Fibroblast of skin of scalp (primary cell): Measurements from ENCODE around the gene BID.
"Not testable (repeated sequence)": the region's sequence is repeated elsewhere in the genome, so short reads cannot be mapped to it uniquely, and the experiment has no call there.

Source experiments
- DNase-seq: peaks from one replicate; pipeline ENCODE4 v3.0.0-alpha.2; 2013

Gene BID

DNA sequence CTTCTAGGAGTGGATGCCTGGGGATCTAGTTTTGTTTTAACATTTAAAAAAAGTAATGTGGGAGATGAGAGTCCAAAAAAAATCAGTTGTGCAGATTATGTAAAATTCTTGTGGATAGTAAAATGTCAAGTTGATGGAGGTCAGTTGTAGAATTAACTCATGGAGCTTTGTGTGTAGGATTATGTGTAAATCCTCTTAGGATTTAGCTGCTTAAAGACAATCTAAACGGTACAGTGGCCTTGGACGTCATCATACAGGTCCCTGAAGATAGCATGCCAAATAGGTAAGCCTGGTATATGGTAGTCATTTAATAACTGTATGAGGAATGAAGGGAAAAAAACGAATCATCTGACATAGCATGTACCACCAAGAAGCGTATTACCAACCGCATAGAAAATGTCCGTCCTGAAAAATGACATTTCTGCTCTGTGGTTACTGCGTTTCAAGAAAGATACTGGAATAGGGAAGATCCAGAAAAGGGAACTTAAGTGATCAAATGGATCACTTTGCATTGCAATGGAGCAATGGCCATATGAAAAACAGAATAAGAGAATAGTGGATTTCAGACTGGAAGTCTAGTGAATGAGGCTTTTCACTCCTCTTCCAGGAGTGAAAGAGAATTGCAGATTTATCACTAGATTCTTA is 74.5 kb downstream of the BID start:
- no peak for DNase-seq

DNA sequence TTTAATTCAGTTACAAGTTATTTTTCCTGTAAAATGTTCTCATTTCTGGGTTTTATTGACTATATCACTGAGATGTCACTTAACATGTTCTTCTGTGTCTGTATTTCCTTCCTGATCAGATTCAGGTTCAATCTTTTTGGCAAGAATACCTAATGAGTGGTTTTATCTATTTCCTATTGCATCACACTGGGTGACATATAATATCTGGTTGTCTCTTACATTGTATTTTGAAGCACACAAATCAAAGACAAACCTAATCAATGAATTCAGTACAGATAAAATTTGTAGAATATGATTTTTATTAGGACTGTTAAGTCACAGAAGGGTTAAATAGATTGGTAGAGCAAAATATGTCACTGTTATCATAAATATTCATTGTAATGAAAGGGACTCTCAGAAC is 75.3 kb downstream of the BID start:
- no peak for DNase-seq

DNA sequence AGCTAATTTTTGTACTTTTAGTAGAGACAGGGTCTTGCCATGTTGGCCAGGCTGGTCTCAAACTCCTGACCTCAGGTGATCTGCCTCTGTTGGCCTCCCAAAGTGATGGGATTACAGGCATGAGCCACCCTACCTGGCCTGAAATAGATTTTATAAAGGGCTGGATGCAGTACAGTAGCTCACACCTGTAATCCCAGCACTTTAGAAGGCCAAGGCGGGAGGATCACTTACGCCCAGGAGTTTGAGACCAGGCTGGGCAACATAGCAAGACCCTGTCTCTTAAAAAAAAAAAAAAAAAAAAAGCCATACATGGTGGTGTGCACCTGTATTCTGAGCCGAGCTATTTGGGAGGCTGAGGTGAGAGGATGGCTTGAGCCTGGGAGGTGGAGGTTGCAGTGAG is 76.0 kb downstream of the BID start:
- not testable (repeated sequence) for DNase-seq

DNA sequence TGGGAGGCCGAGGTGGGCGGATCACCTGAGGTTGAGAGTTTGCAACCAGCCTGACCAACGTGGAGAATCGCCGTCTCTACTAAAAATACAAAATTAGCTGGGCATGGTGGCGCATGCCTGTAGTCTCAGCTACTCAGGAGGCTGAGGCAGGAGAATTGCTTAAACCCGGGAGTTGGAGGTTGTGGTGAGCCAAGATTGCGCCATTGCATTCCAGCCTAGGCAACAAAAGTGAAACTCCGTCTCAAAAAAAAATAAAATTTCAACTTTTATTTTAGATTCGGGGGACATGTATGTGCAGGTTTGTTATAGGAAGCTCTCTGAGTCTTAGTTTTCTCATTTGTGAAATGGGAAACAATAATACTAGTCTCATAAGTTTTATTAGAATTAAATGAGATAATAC is 77.1 kb downstream of the BID start:
- not testable (repeated sequence) for DNase-seq

DNA sequence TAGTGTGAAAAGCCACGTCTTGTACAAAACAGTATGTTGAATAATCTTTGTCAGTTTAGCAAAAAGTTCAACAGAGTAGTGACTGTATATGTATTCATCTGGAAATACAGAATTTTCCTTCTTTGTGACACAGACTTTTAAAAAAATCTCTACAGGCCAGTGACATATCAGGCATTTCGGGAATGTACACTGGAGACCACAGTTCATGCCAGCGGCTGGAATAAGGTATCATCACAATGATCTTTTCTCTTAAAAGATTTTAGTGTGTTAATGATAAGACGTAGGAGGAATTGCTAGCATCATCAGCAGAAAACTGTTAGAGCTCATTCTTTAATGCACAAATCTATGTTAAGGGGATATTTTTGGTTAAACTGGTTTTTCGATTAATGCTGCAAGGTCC is 78.3 kb downstream of the BID start:
- peak; percentile 34 for DNase-seq

DNA sequence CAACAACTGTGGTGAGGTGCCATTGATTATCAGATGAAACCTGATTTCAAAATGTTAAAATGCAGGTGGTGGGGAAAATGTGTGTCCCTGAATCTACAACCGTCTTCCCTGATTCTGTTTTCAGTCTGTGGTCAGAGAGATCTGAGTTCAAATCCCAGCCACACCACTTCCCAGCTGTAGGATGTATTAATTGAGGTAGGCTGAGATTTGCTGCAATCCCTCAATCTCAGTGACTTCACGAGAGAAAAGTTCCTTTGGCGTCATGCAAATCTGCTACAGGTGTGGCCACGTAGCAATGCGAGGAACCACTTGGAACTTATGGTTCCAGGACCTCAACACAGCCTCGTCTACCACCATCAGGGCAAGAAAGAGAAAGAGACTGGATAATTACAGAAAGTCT is 79.5 kb downstream of the BID start:
- DNase-seq, result no peak

DNA sequence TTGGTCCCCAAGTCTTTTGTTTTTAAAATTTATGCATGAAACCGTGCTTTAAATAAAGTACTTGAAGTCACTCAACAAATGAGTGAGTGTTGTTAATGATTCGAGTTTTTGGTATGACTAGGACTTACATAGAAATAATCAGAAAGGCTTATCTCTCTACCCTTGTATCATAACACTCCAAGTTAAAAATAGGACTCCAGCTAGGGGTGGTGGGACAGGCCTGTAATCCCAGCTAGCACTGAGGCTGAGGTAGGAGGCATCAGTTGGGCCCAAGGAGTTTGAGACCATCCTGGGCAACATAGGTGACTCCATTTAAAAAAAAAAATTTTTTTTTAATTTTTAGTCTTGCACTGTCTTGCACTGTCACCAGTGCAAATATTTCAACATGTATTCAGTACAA is 80.1 kb downstream of the BID start:
- peak; percentile 2 for DNase-seq

DNA sequence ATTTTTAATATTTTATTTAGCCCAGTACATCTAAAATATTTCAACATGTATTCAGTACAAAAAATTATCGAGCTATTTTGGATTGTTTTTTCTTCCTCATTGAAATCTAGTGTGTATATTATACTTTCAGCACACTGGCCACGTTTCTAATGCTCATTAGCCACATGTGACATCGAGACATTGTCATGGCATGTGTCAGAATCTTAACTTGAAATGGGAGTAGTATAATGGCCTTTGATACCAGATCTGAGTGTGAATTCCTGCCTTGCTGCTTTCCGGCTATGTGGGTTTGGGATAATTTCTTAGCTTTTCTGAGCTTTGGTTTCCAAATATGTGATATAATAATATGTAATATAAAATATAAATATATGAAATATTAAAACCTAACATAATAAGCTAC is 81.4 kb downstream of the BID start:
- peak; percentile 5 for DNase-seq

DNA sequence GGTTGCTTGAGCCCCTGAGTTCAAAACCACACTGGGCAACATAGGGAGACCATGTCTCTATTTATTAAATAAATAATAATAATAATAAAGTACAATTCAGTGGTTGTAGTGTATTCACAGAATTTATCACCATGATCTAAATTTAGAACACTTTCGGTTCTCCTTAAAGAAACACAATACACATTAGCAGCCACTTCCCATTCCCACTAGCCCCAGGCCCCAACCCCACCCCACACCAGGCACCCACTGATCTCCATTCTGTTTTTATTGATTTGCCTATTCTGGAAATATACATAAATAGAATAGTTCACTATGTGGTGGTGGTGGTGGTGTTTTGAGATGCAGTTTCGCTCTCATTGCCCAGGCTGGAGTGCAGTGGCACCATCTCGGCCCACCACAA is 90.0 kb downstream of the BID start:
- no peak for DNase-seq
